ENCODE measurements around the gene GPRC5C.

GRCh38 chr17:74459622-74460021 is 27.7 kb downstream of the GPRC5C start:
- TF ChIP-seq POLR2AphosphoS5 (IDR thresholded peaks at IDR 0.05; ENCODE audit: low read depth, low read length) (no peak), POU2F2 (IDR thresholded peaks at IDR 0.05; ENCODE audit: low read depth, low read length) (no peak), POLR2A (IDR thresholded peaks at IDR 0.05; ENCODE audit: low read depth, low read length) (no peak)
